Measurements from ENCODE around the gene IQCB1. TPM values are rescaled to one million over a fixed set of nuclear protein-coding genes. Genes with fewer than 3 reads are reported as not detected.

IQCB1 gene
- total RNA-seq, 1 donor from 2014 or later = 34.1 TPM

GRCh38 chr3:121724130-121724529 is 110.7 kb downstream of the IQCB1 start:
- Mint-ChIP-seq H3K36me3 (peaks cover 61% of the 10 kb centered on the region), H3K27ac (no peak overlapping the region)

GRCh38 chr3:121723485-121723884 is 111.4 kb downstream of the IQCB1 start:
- H3K9me3 Mint-ChIP-seq = peaks cover 13% of the 10 kb centered on the region
- TF ChIP-seq CTCF (IDR thresholded peaks at IDR 0.05; ENCODE audit: unreplicated experiment) = no peak
- no peak overlapping the region for H3K27ac Mint-ChIP-seq
- no peaks in the 10 kb centered on the region for H3K27me3 Mint-ChIP-seq (ENCODE audit: low read depth)
- no peaks in the 10 kb centered on the region for H3K4me1 Mint-ChIP-seq
- DNase-seq (ENCODE audit: low spot score in 2 of 2, unreplicated experiment in 2 of 2) = no peak
- H3K4me3 Mint-ChIP-seq = no peak overlapping the region
- H3K36me3 Mint-ChIP-seq = peaks cover 59% of the 10 kb centered on the region

More at GRCh38 chr3:121724130-121724529, 110.7 kb downstream of the IQCB1 start:
- H3K27me3 Mint-ChIP-seq (ENCODE audit: low read depth) = no peaks in the 10 kb centered on the region
- TF ChIP-seq CTCF (IDR thresholded peaks at IDR 0.05; ENCODE audit: unreplicated experiment) = no peak
- H3K4me3 Mint-ChIP-seq = no peak overlapping the region
- no peaks in the 10 kb centered on the region for H3K4me1 Mint-ChIP-seq
- no peak for DNase-seq (ENCODE audit: low spot score in 2 of 2, unreplicated experiment in 2 of 2)
- H3K9me3 Mint-ChIP-seq = peaks cover 13% of the 10 kb centered on the region

GRCh38 chr3:121722411-121722810 is 112.4 kb downstream of the IQCB1 start:
- DNase-seq (ENCODE audit: low spot score in 2 of 2, unreplicated experiment in 2 of 2) = no peak

GRCh38 chr3:121720163-121720562 is 114.7 kb downstream of the IQCB1 start:
- no peak for TF ChIP-seq CTCF (IDR thresholded peaks at IDR 0.05; ENCODE audit: unreplicated experiment)
- no peak for DNase-seq (ENCODE audit: low spot score in 2 of 2, unreplicated experiment in 2 of 2)
- H3K4me3 Mint-ChIP-seq = no peak overlapping the region
- peaks cover 64% of the 10 kb centered on the region for H3K36me3 Mint-ChIP-seq
- H3K9me3 Mint-ChIP-seq = peaks cover 13% of the 10 kb centered on the region
- no peaks in the 10 kb centered on the region for H3K4me1 Mint-ChIP-seq
- H3K27ac Mint-ChIP-seq = no peak overlapping the region
- H3K27me3 Mint-ChIP-seq (ENCODE audit: low read depth) = no peaks in the 10 kb centered on the region

More at GRCh38 chr3:121722411-121722810, 112.4 kb downstream of the IQCB1 start:
- Mint-ChIP-seq H3K36me3 (peaks cover 65% of the 10 kb centered on the region), H3K4me3 (no peak overlapping the region), H3K27ac (no peak overlapping the region), H3K4me1 (no peaks in the 10 kb centered on the region), H3K9me3 (peaks cover 13% of the 10 kb centered on the region), H3K27me3 (ENCODE audit: low read depth) (no peaks in the 10 kb centered on the region)
- no peak for TF ChIP-seq CTCF (IDR thresholded peaks at IDR 0.05; ENCODE audit: unreplicated experiment)

Other genes starting within 250 kb of the IQCB1 start
- not detected in 3 replicates for gene FBXO40, start 241.7 kb downstream of the IQCB1 start, total RNA-seq
- 2.9 to 3.2 TPM (median 3.0 TPM) in 3 replicates for gene HCLS1, start 174.2 kb downstream of the IQCB1 start, total RNA-seq
- 76.0 to 80.5 TPM (median 79.4 TPM) in 3 replicates for gene GOLGB1, start 85.3 kb downstream of the IQCB1 start, total RNA-seq
- 4.1 to 5.5 TPM (median 5.3 TPM) in 3 replicates for gene EAF2, start 149 bp upstream of the IQCB1 start, total RNA-seq
- 3.4 to 5.4 TPM (median 4.8 TPM) in 3 replicates for gene SLC15A2, start 59.3 kb upstream of the IQCB1 start, total RNA-seq
- gene ILDR1, start 187.2 kb upstream of the IQCB1 start, total RNA-seq = 3.4 to 4.1 TPM (median 4.1 TPM) in 3 replicates
- 0.33 to 0.47 TPM (median 0.34 TPM) in 3 replicates for gene CD86, start 220.3 kb upstream of the IQCB1 start, total RNA-seq